ENCODE measurements around the gene RPS6KA2. TPM values are rescaled to one million over a fixed set of nuclear protein-coding genes. Genes with fewer than 3 reads are reported as not detected.
A peak's percentile ranks its signal among the peaks of the same experiment; 100 is the strongest.

Gene RPS6KA2
- total RNA-seq, 4 donors from 2014 or later, result 11.8 to 66.0 (median 19.2) TPM

- intact Hi-C loops (cut with DNase I), result no loop called here
- Histone ChIP-seq H3K27me3 (no peaks in the 10 kb centered on the region), H3K9me3 (no peaks in the 10 kb centered on the region), H3K4me3 (no peak overlapping the region), H3K27ac (peak overlapping the region in 1 of 4 donors; percentile 78), H3K4me1 (peaks cover 3 to 64% (median 20%) of the 10 kb centered on the region in 3 donors), H3K36me3 (no peaks in the 10 kb centered on the region)
- no peak for TF ChIP-seq CTCF (IDR thresholded peaks at IDR 0.05)
- no peak for TF ChIP-seq POLR2A (IDR thresholded peaks at IDR 0.05)
- WGBS, 2 donors, result 63 to 71% methylated on average over 4 of the region's 4 CpGs
- DNase-seq, result no peak
Observed at GRCh38 chr6:166611631-166612030, 15.4 kb downstream of the RPS6KA2 start.

GRCh38 chr6:166610069-166610468 is 17.0 kb downstream of the RPS6KA2 start:
- TF ChIP-seq CTCF (IDR thresholded peaks at IDR 0.05) (no peak), POLR2A (IDR thresholded peaks at IDR 0.05) (no peak)
- no peak for DNase-seq
- intact Hi-C loops (cut with DNase I), result no loop called here
- peaks cover 3 to 48% (median 13%) of the 10 kb centered on the region in 3 donors for H3K4me1 ChIP-seq
- WGBS, 2 donors, result 93 to 94% methylated on average over 9 of the region's 9 CpGs
- H3K27ac ChIP-seq, result peak overlapping the region in 1 of 4 donors; percentile 68
- no peak overlapping the region for H3K4me3 ChIP-seq
- no peaks in the 10 kb centered on the region for H3K9me3 ChIP-seq
- no peaks in the 10 kb centered on the region for H3K27me3 ChIP-seq
- no peaks in the 10 kb centered on the region for H3K36me3 ChIP-seq

- H3K36me3 ChIP-seq, result no peaks in the 10 kb centered on the region
- H3K4me1 ChIP-seq, result peaks cover 3 to 36% (median 4%) of the 10 kb centered on the region in 3 donors
- no peaks in the 10 kb centered on the region for H3K9me3 ChIP-seq
- no peak for TF ChIP-seq POLR2A (IDR thresholded peaks at IDR 0.05)
- H3K27ac ChIP-seq, result peak overlapping the region; percentile 1 to 68 (median 41)
- no peak for DNase-seq
- intact Hi-C loops (cut with DNase I), result no loop called here
- no peak overlapping the region for H3K4me3 ChIP-seq
- no peaks in the 10 kb centered on the region for H3K27me3 ChIP-seq
- 71 to 80% methylated on average over 4 of the region's 4 CpGs for WGBS, 2 donors
Observed at GRCh38 chr6:166608774-166609173, 18.3 kb downstream of the RPS6KA2 start.

GRCh38 chr6:166605752-166606151 is 21.3 kb downstream of the RPS6KA2 start:
- intact Hi-C loops (cut with DNase I), result no loop called here
- Histone ChIP-seq H3K36me3 (no peaks in the 10 kb centered on the region), H3K4me3 (no peak overlapping the region), H3K27ac (no peak overlapping the region), H3K9me3 (no peaks in the 10 kb centered on the region), H3K27me3 (no peaks in the 10 kb centered on the region), H3K4me1 (peaks cover 0 to 15% (median 3%) of the 10 kb centered on the region in 3 donors)
- WGBS, 2 donors, result 94% methylated on average over 4 to 6 of the region's 6 CpGs
- no peak for DNase-seq
- TF ChIP-seq CTCF (IDR thresholded peaks at IDR 0.05), result no peak
- no peak for TF ChIP-seq POLR2A (IDR thresholded peaks at IDR 0.05)

- Histone ChIP-seq H3K27ac (no peak overlapping the region), H3K4me1 (peaks cover 0 to 22% (median 3%) of the 10 kb centered on the region in 3 donors), H3K9me3 (no peaks in the 10 kb centered on the region), H3K27me3 (no peaks in the 10 kb centered on the region), H3K36me3 (no peaks in the 10 kb centered on the region), H3K4me3 (no peak overlapping the region)
- TF ChIP-seq POLR2A (IDR thresholded peaks at IDR 0.05) (no peak), CTCF (IDR thresholded peaks at IDR 0.05) (no peak)
- intact Hi-C loops (cut with DNase I), result no loop called here
- WGBS, 2 donors, result 91 to 93% methylated on average over 6 of the region's 6 CpGs
- DNase-seq, result no peak
Observed at GRCh38 chr6:166604911-166605310, 22.1 kb downstream of the RPS6KA2 start.

GRCh38 chr6:166604328-166604727 is 22.7 kb downstream of the RPS6KA2 start:
- DNase-seq, result no peak
- intact Hi-C loops (cut with DNase I), result no loop called here
- Histone ChIP-seq H3K27me3 (no peaks in the 10 kb centered on the region), H3K4me3 (no peak overlapping the region), H3K36me3 (no peaks in the 10 kb centered on the region), H3K4me1 (peaks cover 3 to 25% (median 5%) of the 10 kb centered on the region in 3 donors), H3K27ac (no peak overlapping the region), H3K9me3 (no peaks in the 10 kb centered on the region)
- TF ChIP-seq CTCF (IDR thresholded peaks at IDR 0.05) (no peak), POLR2A (IDR thresholded peaks at IDR 0.05) (no peak)
- 95 to 98% methylated on average over 6 to 9 of the region's 9 CpGs for WGBS, 2 donors
